ENCODE results near the gene GRM4.

The GRM4 gene

DNA sequence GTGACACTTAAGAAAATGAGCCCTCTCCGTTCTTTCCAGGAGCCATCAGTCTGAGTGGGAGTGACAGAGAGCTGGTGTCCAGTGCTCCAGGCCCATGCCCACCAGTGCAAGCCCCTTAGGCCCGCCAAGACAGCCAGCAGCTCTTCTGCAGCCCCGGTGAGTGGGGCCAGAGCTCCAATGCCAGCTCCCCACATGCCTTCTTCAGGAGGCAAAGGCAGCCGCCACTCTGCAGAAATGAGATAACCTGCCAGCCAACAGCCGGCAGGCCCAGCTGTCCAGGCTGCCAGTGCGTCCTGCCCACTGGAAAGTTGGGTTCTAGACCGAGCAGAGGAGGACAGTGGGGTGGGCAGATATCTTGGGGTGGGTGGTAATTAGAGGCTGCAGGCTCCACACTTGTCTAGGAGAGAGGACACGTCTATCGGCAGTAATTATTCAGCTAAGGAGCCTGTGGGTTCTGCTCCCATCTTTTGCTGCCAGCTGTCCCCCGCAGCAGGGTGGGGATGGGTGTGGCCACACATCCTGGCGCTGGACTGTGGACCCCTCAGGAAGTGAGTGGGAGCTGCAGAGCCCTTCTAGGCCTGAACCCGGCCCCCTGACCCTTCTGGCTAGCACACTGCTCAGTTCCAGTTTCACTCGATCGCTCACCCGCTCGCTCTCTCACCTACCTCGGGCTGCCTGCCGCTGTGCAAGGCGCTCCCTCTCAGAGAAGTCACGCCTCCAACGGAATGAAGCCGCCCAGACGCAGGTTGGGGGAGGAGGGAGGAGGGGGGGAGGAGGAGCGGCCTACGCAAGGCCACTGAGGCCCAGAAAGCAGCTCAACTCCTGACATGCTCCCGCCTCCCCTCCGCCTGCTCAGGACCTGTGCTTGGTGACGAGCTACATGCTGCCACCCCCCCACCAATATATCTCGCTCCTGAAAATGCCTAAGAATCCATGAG lies 3.6 kb downstream of the GRM4 start:
- DNase-seq: no peak

GRCh38 chr6:34140075-34140474 lies 5.8 kb downstream of the GRM4 start:
- no peak for DNase-seq

GRCh38 chr6:34138914-34139510 lies 6.9 kb downstream of the GRM4 start:
- DNase-seq: no peak

DNA sequence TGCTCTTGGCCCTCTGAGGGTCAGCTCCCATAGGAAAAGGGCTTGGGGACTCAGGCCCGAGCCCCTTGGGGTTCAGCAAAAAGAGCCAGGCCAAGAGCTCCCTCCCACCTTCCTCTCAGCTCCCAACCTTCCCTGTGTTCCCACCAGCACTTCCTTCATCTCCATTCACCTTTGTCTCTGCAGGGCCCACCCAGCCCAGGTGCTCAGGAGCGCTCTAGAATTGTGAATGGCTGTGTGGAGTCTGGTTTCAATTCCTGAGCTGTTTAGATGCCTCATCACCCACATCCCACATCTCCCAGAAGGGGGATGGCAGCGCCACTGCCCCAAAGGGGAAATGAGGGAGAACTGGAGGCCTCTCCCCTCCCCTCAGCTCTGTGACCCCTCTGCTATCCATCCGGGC lies 7.7 kb downstream of the GRM4 start:
- DNase-seq: no peak

GRCh38 chr6:34135541-34135940 lies 10.3 kb downstream of the GRM4 start:
- no peak for DNase-seq

DNA sequence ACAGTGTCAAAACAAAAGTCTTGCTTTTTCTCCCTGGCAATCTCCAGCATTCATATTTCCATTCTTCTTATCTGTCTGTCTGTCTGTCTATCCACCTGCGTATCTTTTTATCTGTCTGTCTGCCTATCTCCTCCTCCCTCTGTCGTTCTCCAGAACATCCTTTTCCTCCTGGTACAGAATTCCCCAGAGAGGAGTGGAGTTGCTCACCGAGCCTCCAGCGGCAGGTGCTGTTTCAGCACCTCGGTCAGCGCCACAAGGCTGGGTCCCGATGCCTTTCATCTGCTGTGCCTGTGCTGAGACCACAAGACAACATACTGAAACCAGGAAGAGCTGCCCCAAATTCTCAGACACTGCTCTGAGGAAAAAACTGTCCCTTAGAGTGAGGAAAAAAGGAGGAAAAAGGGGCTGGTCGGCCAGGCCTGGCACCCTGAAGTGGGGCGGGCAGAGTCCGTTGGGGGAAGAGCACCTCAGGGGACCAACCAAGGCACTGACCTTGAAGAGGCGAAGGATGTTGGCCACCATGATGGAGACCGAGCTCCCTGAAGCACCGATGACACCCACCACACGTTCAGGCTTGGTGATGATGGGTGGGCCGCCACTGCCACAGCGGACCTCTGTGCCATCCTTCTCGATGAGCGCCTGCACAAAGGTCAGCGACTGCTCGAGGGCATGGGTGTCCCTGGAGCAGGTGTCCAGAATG lies 13.3 kb downstream of the GRM4 start:
- DNase-seq: peak; percentile 75

DNA sequence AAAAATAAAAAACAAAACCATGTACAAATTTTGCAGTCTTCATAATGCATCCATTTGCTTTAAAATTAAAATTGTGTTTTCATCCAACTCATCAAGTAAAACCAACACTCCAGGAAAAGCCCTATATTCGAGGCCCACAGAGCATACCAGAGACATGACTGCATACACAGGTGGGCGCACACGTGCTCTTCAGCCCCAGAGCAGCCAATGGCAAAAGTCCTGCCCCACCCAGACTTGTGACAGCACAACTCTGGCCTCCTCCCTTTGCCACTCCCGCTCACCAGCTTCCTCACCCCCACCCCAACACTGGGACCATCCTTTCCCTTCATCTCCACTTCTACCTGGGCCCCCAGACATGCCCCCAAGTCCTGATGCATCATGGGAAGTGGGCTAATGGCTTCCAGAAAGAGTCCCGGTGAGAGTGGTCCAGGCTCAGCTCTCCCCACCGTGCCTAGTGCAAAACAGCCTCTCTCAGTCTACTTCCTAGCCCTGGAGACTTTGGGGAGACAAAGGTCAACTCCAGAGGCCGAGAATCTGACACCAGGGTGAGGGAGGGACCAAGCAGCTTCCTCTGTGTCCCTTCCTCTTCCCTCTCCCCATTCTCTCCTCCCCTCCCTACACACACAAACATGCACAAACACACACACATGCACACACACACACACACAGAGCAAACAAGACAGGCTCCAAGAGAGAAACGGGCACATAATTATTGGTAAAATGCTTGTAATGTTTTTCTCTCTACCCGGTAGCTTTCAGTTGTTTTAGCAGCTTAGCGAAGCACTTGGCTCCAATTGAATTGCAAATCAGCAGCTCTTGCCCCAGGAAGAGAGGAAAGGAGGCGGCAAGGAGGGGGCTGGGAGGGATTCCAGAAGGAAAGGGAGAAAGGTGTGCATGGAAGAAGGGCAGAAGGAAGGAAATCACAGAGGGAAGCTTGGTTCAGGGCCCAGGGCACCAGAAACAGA lies 14.3 kb downstream of the GRM4 start:
- no peak for DNase-seq

GRCh38 chr6:34130862-34131261 lies 15.0 kb downstream of the GRM4 start:
- no peak for DNase-seq

DNA sequence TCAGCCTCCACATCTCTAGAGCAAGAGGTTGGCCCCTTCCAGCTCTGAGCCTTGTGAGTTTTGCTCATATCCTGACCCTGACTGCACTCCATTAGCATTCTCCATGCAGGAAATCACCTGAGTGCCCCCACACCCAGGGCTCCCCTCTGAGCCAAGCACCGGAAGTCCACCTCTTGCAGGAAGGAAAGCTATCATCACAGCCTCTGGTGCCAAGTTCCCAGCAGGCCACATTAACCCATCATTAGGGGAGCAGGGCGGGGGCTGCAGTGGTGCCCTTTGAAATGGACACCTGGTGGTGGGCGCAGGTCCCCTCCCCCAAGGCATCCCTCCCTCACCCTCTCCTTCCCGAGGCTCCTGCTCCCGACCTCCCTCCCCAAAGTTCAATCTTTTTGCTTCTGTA lies 16.1 kb downstream of the GRM4 start:
- DNase-seq: no peak

DNA sequence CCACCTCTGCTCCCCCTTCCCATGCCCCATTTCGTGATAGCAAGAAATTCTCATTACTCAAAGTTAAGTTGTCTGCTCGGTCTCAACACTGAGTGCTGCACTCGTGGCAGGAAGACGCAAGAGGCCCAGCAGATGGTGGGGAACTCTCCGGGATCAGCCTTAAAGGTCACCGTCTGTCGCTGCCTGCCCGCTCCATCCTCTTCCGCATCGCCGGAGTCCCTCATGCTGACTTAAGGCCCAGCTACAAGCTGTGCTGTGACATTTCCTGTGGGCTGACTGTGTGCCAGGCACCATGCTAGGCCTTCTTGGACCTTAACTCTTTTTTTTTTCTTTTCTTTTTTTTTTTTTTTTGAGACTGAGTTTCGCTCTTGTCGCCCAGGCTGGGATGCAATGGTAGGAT lies 17.8 kb downstream of the GRM4 start:
- no peak for DNase-seq

DNA sequence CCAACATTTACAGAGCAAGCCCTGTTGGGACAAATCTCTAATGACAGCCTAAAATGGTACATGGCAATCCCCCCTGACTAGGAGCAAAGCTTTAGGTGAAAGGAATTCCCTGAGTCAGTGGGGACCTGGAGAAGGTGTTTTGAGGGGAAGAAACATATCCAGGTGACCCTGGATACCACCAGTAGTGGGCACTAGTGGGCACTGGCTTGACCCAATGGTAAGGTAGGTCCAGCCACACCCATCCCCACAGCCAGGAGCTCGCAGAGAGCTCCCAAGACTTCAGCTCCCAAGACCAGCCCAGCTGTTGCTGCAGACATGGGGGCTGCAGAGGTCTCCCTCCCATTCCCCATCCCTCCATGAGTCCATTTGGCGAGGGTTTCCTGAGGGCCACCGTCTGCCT lies 19.5 kb downstream of the GRM4 start:
- no peak for DNase-seq

- no peak for DNase-seq
Measured at GRCh38 chr6:34125939-34126338, 19.9 kb downstream of the GRM4 start.

DNA sequence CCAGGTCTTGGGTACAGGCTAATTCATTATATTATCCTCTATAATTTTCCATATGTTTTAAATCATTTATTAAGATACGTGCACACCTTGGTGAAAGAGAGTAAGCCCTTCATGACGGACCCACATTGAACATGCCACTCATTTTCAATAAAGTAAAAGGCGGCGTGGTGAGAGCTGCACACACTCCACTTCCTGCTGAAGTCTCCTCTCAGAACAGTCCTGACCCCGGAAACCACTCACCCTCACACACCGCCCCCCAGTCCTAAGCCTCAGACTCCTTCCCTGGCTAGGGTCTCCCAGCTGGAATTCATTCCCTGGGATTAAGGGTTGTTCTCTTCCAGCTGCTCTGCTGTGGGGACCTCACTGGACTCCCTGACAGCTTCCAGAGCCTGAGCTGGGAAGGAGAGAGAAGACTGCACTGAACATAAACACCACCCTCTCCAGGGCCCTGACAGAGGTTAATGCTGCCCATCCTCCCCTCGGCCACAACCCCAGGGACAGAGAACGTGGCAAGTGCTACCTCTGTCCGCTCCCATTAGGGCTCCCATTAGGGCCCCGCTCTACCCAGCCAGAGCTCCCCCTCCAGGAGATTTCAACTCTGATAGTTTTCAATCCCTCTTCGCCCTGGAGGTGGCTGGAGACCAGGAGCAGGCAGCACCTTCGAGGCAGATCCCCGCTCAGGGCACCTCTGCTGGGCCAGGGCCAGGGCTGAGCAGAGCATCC lies 24.8 kb downstream of the GRM4 start:
- DNase-seq: no peak

DNA sequence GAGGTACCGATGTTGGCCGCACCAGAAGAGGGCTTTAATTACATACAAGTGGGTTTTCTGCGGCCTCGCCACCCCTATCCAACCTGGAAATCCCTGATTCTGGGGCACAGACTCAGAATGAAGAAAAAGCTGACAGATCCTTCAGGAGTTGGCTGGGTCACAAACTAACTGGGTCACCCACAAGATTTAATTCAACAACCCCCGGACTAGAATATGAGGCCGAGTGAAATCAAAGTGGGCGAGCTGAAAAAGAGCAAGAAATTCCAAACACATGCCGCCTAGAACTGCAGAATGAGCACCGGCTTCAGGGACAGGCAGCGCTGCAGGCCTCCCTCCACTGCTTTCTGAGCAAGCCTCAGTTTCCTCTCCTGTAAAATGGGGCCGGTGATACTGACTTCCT lies 30.0 kb downstream of the GRM4 start:
- no peak for DNase-seq

DNA sequence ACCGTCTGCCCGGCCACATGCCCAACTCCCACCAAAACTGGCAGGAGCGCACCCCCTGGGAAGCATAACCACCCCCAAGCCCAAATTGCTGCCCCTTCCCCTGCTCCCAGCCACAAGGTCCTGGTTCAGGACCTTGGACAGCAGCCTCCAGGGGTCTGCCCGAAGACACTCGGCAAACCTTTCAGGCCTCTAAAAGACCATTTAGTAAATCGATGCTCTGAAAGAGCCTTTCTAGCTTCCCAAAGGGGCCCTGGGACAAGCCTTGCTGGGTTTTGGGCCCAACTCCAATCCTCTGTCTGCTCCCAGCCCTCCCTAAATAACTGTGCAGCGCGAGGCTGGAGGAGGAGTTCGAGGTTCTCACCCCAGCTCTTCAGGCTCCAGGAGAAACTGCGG lies 30.5 kb downstream of the GRM4 start:
- DNase-seq: peak; percentile 59

DNA sequence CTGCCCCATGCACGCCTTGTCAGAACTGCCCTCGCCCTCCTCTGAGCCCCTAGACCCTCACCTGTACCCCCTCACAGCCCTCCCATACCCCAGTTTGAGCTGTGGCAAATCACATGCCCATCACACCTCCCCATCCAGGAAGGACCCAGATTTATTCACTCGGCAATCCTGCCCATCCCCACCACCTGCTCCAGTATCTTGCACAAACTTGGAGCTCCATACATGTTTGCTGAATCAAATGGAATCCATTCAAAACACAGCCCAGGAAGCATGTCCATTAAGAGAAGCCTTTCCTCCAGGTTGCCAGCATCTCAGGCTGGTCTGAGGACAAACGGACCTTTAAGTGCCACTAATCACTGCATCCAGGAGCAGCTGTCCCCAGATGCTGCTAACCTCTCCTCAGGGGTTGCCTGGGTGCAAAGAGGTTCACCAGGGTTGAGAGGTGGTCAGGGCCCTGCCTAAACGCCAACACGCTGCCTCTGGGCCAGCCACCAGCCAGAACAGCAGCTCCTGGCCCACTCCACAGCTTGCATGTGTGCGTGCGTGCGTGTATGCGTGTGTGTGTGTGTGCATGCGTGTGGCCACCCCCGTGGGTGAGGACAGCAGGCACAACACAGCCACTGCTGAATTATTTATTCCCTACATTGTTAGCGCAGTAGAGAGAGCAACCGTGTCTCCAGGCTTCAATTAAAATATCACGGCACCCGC lies 31.0 kb downstream of the GRM4 start:
- DNase-seq: no peak

DNA sequence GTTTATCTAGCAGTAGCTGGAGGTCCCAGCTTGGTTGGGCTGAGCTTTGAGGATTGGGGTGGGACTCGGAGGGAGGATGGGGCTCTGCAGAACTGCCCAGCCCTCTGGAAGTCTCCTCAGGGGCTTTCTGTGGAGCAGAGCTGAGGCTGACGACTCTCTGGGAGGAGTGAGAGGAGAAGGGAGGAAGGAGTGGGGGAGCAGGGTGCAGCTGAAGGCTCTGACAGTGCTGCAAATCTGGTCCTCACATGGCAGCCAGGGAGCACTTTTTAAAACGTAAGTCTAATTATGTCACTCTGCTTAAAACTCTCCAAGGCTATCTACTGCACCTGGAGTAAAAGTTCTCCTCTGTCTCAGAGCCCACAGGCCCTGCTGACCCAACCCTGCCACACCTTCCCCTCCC lies 32.4 kb downstream of the GRM4 start:
- no peak for DNase-seq

- DNase-seq: no peak
Measured at GRCh38 chr6:34112126-34112525, 33.8 kb downstream of the GRM4 start.

DNA sequence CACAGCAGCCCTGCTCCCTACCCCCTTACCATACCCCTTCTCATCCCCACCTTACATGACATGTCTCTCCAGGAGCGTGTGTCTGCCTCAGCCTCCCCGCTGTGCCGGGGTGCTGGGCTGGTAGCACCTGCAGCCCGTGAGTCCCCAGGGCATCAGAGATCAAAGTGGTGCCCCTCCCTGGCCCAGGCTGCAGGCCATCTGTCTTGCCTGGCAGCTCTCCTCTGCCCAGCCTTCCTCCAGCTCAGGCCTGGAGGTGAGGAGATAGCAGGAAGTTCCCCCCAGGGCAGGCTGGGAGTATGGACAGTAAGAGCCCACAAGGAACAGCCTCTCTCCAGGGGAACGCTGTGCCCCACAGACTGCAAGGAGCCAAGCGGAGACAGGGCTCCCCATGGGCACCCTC lies 35.3 kb downstream of the GRM4 start:
- DNase-seq: no peak

DNA sequence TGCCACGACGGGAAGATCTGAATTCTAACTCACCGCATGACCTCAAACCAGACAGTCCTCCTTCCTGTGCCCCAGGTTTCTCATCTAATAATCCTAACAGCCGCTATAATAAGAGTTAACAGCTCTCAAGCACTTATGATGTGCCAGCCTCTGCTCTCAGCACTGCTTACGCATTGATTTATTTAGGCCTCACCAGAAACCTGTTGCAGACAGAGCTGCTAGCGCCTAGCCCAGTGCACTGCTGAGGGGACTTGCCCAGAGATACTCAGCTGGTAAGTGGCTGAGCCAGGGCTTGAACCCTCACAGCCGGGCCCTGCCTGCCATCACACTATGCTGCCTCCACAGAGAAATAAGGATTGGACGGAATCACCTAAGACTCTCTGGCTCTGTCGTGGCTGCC lies 37.7 kb downstream of the GRM4 start:
- DNase-seq: no peak

GRCh38 chr6:34106900-34107299 lies 39.0 kb downstream of the GRM4 start:
- DNase-seq: no peak

Measured in right forelimb (tissue), 1 donor.